ENCODE data around the gene DUSP10.

Gene DUSP10

DNA sequence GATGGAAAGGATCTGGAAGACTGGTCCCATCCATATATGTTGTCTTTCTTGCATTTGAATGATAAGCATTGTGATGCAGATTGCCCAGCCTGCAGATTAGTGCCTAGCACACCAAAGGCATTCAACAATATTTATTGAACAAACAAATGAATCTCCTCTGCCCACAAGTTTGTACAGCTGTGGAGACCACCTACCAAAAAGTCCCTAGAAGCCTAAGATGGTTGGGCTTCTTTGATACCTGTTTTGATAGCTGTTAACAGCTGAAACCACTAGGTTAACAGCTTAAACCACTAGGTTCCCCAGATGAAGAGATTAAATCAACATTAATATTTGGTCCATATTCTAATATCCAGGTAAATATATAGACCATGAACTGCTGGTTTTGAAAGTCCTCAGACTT lies 9.8 kb downstream of the DUSP10 start:
- DNase-seq (ENCODE audit: low read depth) = no peak

GRCh38 chr1:221729771-221730330 lies 12.0 kb downstream of the DUSP10 start:
- no peak for DNase-seq (ENCODE audit: low read depth)

- no peak for DNase-seq (ENCODE audit: low read depth)
Observed at GRCh38 chr1:221728037-221728505, 13.8 kb downstream of the DUSP10 start.

- DNase-seq (ENCODE audit: low read depth) = no peak
Observed at GRCh38 chr1:221727146-221728036, 14.5 kb downstream of the DUSP10 start.

DNA sequence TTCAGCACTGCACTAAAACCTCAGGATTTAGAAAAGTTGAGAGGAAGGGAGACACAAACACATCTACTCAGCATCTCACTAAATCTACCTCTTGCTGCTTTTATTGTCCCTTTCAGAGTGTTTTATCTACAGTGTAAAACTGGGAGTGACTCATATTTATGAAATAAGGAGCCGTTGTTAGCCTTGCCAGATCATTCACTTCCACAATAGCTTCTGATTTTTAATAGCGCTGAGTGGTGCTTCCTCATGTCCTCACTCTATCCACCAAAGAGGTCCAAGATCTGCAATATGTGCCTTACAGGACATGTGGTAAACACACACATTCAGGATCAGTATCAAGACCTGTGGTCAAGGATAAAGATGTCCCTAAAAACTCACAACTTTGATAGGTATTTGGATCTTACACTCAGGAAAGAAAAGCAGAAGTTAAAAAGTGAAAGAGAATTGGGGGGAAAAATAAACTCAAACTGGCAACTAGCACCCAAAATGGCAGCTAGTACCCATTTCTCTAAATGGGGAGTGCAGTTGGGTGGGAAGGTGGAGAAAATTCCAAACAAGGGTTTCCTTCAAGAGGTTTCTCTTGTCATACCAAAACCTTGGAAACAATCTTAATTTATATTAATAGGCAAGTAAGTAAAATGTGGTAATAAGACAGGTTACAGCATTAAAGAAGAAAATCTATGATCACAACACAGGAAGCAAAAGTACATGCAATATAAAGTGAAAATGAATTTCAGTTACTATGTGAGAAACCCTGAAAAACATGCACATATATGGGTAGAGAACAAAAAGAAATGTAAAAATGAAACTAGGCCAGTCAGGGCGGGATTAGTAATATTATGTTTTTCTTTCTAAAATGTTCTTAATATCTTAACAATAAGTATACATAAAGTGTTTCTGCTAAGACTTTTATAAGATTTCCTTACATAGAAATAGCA lies 15.9 kb downstream of the DUSP10 start:
- no peak for DNase-seq (ENCODE audit: low read depth)

GRCh38 chr1:221724931-221725605 lies 16.8 kb downstream of the DUSP10 start:
- no peak for DNase-seq (ENCODE audit: low read depth)

GRCh38 chr1:221723848-221724236 lies 18.0 kb downstream of the DUSP10 start:
- no peak for DNase-seq (ENCODE audit: low read depth)

DNA sequence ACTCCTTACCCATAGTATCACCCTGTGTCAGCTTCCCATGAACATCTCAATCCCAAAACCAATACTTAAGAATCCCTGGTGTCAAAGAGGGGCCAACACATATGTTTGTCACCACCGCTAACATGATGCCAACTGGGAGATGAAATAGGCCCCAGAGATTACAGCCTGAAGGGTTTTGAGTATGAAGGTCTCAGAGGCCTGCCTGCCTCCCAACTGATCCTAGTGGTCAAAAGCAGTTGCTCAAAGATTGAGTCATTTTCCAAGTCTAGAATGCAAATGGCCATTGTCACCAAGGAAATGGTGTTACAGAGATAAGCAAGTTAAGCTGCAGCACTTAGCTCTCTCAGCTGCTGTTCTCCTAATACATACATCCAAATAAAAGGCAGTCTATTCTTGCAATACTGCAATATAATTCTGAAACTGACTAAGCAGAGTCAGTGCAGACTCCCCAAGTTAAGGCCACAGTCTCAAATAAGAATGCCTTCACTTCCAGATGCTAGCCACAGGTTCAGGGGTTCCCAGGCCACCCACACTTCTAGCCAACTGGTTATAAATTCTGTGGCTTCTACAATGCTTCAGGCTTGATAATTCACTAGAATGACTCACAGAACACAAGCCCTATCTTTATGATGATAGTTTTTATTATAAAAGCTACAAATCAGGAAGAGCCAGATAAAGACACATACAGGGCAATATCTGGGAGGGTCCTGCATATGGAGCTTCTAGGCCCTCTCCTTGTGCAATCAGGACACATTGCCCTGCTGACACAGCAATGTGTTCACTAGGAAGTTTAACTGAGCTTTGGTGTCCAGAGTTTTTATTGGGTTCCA lies 18.7 kb downstream of the DUSP10 start:
- DNase-seq (ENCODE audit: low read depth) = no peak

DNA sequence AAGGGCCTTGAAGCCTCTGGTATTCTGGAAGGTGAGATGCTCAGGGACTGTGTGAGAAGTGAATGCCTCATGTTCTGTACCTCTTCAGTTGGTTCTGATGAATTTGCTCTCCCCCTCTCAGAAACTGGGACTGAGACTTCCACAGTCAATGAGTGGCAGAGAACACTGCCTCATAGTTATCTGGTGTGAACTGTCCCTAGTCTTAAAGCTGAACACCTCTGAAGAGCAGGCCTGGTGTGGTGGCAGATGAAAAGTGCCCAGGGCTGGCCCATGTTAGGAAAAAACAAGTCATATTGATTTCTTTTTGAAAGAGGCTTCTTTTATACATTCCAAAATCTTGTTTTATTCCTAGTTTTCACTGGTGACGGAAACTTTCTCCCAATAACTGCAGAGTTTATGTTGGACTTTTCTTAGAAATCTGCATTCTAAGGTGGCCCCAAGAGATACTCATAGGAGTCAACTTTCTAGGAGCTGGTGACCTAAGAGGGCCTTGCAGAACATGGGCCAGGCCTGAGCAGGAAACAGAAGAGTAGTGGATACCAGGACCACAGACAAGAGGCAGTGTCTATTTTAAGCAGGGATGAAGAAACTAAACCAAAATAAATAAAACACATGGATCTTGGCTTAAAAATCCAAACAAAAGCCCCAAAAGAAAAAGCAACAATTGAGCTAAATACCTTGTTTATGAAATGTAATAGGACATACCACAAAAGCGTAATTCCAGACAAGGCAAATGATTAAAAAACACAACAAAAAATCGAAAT lies 19.5 kb downstream of the DUSP10 start:
- DNase-seq (ENCODE audit: low read depth) = no peak

GRCh38 chr1:221720545-221720944 lies 21.3 kb downstream of the DUSP10 start:
- no peak for DNase-seq (ENCODE audit: low read depth)

DNA sequence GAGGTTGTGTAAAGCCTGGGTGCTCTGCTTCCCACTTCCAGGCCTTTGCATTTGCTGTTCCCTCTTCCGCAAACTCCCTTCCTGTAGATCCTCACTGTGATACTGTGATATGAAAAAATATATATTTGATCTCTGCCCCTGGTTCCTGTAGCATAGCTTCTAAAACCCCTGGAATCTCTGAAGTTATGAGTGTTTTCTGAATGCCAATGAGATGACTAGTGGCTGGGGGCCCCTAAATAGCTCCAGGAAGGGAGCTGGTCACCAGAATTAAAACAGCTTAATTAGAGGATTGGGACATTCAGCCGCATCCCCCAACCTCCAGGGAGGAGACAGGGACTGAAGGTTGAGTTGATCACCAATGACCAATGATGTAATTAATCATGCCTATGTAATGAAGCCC lies 21.9 kb downstream of the DUSP10 start:
- DNase-seq (ENCODE audit: low read depth) = no peak

- DNase-seq (ENCODE audit: low read depth) = no peak
Observed at GRCh38 chr1:221719278-221719597, 22.7 kb downstream of the DUSP10 start.

GRCh38 chr1:221718381-221719277 lies 23.3 kb downstream of the DUSP10 start:
- no peak for DNase-seq (ENCODE audit: low read depth)

DNA sequence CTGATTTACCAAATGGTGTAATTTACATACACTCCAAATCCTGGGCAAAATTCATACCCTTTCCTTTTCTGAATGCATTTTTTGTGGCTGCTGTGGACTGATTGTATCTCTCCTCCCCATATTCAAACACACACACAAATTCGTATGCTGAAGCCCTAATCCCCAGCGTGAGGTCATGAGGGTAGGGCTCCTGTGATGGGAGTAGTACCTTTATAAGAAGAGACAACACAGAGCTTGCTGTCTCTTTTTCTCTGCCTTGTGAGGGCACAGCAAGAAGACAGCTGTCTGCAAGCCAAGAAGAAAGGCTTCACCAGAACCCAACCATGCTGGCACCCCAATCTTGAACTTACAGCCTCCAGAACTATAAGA lies 24.4 kb downstream of the DUSP10 start:
- no peak for DNase-seq (ENCODE audit: low read depth)

GRCh38 chr1:221716713-221717484 lies 25.0 kb downstream of the DUSP10 start:
- DNase-seq (ENCODE audit: low read depth) = no peak

DNA sequence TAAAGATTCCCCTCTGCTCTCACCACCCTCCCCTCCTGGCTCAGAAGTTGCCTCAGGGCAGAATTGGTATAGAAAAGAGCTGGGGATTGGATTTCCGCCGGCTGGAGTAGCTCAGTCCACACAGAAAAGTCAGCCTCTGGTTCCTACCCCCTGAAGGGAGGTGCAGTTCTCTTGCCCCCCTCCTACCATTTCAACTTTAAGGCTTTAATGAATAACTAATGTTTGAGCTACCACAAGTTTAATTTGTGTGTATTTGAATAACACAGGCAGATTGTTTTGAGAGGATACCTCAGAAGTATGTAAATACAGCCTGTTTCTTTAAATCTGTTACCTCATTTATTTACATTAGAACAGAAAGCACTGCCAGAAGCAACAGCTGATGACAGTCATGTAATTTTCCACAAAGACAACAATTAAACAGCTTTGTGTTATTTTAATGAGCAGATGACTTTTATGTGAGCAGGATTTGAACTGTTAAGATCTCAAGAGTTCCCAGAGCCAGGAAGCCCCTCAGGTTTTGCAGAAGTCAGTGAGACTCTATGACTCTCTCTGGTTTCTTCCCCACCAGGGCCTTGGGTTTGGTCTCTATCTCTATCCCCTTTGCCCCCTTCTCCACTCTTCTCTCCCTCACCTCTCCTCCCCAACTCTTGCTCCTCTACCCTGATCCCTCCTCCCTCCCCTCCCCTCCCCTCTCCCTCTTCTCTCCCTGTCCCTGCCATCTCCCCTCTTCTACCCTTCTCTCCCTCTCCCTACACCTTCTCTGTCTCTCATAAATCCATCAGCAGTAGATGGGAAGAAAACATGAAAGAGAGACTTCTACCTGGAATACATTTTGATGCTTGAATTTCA lies 26.3 kb downstream of the DUSP10 start:
- DNase-seq (ENCODE audit: low read depth) = no peak
